ENCODE results near the gene PDZD7.

Gene PDZD7

DNA sequence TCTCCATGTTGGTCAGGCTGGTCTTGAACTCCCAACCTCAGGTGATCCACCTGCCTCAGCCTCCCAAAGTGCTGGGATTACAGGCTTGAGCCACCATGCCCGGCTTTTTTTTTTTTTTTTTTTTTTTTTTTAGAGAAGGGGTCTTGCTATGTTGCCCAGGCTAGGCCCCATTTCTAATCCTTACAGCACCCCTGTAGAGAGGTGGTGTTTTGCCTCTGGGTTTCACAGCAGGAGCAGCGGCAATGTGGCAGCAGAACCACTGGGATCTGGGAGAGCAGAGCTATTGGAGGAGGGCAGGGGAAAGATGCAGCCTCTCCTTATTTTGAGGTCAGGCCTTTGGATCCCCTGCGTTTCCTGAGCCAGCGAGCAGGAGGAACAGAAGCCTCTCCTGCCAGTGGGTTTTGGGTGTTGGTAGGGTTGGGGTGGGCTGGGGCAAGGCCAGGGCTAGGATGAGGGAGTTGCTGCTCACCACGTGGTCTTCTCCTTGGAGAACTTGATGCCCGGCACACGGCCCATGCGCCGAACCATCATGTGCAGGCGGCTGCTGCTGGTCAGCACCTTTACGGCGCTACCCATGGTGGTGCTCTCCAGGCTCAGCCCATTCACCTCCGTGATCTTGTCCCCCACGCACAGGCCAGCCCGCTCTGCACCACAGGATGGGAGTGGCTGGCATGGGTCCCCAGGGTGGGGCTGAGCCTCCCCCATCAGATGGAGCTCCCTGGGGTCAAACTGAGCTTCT, 7.8 kb downstream of the PDZD7 start:
- no peak overlapping the region for H3K27ac ChIP-seq
- DNase-seq (ENCODE audit: low read depth, low spot score) = no peak

DNA sequence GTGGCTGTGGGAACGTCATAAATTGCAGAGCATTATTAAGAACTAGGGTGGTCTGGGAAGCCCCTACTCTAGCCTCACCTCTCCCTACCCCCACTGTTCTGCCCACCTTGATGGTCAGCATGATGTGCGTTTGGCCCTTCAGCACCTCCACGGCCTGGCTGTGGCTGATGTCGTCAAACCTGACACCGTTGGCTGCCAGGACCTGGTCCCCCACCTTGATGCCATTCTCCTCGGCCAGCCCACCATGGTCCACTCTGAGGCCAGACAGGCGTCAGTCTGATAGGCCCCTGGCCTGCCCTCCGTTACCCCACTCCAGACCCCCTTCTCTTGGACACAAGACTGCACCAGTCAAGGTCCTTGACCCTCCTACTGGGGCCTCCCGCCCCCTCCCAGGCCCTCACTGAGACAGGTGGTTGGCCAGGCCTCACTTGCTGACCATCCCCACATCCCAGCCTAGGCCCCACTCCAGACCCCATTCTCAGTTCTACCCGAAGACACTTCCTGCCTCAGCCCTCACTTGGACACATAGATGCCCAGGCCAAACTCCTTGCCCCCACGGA, 9.2 kb downstream of the PDZD7 start:
- no peak overlapping the region for H3K27ac ChIP-seq
- DNase-seq (ENCODE audit: low read depth, low spot score) = no peak

GRCh38 chr10:101021239-101021638, 9.7 kb downstream of the PDZD7 start:
- no peak overlapping the region for H3K27ac ChIP-seq
- no peak for DNase-seq (ENCODE audit: low read depth, low spot score)

DNA sequence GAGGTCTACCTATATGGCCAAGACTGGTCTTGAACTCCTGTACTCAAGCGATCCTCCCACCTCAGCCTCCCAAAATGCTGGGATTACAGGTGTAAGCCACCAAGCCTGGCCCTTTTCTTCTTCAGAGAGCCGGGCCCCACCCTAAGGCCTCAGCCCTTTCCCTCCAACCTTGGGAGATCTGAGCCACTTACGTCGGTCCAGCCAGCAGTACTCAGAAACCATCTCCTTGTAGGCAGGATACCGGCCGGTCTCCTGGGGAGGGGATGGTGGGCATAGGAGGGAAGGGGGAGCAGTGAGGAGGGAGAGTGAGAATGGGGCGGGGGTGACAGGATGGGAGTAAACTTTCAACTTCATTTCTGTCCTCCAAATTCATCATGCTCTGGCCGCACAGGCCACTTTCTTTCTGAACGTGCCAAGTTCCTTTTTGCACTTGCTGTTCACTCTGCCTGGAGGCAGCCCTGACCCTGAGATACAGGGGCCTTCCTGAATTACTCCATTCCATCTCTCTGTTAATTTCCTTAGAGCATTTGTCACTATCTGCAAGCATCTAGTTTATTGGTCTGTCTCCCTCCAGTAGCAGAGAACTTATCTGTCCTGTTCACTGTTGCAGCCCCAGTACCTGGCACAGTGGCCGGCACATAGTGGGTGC, 10.4 kb downstream of the PDZD7 start:
- no peak for DNase-seq (ENCODE audit: low read depth, low spot score)
- no peak overlapping the region for H3K27ac ChIP-seq

GRCh38 chr10:101019440-101019703, 11.6 kb downstream of the PDZD7 start:
- DNase-seq (ENCODE audit: low read depth, low spot score) = no peak
- no peak overlapping the region for H3K27ac ChIP-seq

- H3K27ac ChIP-seq = no peak overlapping the region
- DNase-seq (ENCODE audit: low read depth, low spot score) = no peak
Observed at GRCh38 chr10:101018600-101019439, 12.1 kb downstream of the PDZD7 start.

DNA sequence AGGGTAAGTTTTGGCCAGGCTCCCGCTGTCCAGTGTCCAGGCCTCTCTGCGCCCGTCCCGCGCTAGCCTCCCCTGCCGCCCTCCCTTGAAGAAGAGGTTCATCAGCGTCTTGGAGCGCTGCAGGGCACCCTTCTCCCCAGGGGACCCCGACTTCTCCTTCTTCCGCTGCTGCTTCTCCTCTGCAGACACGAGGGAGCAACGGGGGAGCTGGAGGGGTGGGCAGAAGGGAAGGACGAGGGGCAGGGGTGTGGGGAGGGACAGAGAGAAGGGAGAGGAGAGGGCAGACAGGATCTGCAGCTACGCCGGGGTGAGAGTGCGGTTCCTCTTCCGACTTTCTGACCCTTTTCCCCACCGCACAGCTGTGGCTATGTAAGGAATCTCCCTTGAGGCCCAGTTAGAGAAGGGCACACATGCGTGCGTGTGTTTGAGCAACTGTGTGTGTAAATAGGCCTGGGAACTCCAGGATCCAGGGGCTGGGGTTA, 12.8 kb downstream of the PDZD7 start:
- H3K27ac ChIP-seq = no peak overlapping the region
- DNase-seq (ENCODE audit: low read depth, low spot score) = no peak

DNA sequence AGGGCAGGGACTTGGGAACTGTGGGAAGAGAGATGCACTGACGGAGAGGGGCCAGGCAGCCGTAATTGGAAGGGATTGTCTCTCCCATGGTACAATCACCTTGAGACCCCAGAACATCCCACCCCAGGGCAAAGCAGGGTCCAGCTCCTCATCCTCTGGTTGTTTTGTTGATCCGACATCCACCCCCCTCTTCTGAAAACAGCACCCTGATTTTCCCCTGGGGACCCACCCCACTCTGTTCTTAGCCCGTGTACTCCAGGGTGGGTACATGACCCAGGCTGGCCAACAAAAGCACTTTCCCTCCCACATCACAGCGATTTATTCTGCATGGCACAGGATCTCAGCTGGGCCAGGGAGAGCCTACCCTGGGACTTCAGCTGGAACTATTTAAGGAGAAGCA, 14.1 kb downstream of the PDZD7 start:
- DNase-seq (ENCODE audit: low read depth, low spot score) = no peak
- H3K27ac ChIP-seq = no peak overlapping the region

DNA sequence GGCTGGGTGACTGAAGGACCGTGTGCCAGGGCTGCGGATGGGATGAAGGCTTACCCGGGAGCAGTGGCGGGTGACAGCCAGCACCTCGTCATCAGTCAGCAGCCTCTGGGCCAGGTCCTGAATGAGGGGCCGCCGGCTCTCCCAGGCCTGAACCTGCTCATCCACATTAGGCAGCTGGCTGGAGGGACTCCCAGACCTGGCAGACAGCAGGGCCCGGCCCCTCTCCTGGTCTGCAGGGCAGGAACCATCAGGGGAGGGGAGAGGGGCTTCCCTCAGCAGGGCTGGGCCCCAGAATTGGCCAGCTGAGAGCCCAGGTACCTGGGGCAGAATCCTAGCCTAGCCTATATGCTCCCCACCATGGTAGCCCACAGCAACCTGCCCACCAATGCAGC, 15.4 kb downstream of the PDZD7 start:
- no peak for DNase-seq (ENCODE audit: low read depth, low spot score)
- no peak overlapping the region for H3K27ac ChIP-seq

- H3K27ac ChIP-seq = no peak overlapping the region
- peak; percentile 69 for DNase-seq (ENCODE audit: low read depth, low spot score)
Observed at GRCh38 chr10:101014966-101015581, 15.9 kb downstream of the PDZD7 start.

DNA sequence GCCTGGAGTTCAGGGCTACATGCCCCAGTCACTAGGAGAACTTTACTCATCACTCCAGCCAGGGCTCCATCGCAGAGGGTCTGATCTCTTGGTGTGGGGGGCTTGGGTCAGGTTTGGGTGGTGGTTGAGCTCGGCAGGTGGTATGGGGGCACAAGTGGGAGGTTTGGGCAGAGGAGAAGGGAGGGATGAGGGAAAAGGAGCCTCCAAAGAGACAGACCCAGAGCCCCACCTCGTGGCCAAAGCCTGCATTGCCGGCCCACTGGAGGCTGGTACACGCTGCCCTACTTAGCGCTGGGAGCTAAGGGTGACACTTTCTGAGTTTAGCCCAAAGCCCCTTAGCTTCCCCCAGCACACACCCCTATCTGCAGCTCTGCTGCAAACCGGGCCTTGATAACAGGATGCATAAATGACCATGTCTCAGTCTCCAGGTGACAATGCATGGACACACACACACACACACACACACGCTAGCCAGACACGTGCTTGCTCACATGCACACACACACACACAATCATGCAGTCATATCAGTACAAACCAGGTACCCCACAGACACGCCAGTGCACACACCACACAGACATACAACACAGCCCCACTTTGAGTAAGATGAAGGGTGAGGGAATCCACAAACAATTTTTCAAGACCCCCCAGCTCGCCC, 16.6 kb downstream of the PDZD7 start:
- no peak for DNase-seq (ENCODE audit: low read depth, low spot score)
- H3K27ac ChIP-seq = no peak overlapping the region

GRCh38 chr10:101013365-101013825, 17.5 kb downstream of the PDZD7 start:
- H3K27ac ChIP-seq = peak overlapping the region; percentile 35
- no peak for DNase-seq (ENCODE audit: low read depth, low spot score)

DNA sequence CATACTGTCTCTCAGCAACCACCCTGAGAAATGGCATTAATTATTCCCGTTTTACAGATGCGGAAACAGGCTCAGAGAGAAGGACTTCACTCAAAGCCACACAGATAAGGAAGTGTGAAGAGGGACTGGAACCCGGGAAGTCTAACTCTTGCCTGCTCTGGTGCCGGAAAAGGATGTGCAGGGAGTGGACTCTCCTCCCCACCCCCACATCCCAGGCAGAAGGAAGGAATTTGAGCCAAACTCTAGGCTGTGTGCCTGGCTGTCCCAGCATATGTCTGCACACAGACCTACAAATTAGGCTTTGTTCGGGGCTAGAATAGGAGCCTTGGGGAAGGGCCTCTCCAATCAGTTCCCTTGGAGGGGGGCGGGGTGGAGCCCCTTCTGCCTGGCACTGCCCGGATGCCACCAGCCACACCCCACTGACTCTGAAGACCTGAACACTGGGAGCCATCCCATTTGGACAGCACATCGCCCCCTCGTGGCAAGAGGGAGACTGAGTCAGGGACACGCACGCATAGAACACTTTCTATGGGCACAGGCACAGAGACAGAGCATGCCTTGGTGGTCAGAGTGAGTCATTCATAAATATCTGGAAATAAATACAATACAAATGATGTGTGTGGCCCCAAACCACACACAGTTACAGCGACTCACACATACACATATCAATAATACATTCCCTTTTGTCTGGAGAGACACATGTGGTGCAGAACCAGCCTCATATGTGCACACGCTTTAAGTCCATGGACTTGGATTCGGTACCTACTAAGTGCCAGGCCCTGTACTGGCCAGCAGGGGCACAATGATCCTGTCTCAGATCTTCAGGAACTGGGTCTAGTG, 18.2 kb downstream of the PDZD7 start:
- peak; percentile 64 for DNase-seq (ENCODE audit: low read depth, low spot score)
- H3K27ac ChIP-seq = peak overlapping the region; percentile 35

GRCh38 chr10:101011517-101012423, 19.2 kb downstream of the PDZD7 start:
- no peak overlapping the region for H3K27ac ChIP-seq
- no peak for DNase-seq (ENCODE audit: low read depth, low spot score)

- no peak for DNase-seq (ENCODE audit: low read depth, low spot score)
- no peak overlapping the region for H3K27ac ChIP-seq
Observed at GRCh38 chr10:101010329-101010728, 20.6 kb downstream of the PDZD7 start.

DNA sequence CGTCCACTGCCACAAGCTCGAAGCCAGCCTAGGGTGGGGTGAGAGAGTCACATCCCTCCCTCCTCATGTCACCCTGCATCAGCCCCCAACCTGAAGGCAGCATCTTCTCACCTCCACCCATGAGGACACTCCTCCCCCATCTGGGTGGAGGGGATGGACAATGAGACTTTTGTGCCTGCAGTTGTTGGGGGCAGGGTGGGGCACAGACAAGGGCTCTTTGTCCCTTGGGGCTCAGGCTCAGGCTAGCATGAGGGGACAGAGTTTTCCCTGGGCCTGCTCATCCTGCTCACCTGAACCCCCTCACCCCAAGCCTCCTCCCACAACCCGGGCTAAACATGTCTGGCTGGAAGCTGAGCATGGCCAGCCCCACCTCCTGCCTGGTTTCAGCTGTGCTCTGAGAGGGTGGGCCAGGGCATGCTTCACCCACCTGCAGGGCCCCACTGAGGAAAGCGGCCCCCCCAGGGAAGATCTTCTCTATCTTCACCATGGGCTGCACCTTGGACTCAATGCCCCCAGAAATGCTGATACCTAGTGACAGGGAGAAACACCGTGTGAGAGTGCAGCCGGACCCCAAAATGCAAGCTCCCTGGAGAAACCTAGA, 22.0 kb downstream of the PDZD7 start:
- DNase-seq (ENCODE audit: low read depth, low spot score) = no peak
- no peak overlapping the region for H3K27ac ChIP-seq

GRCh38 chr10:101007915-101008822, 22.8 kb downstream of the PDZD7 start:
- DNase-seq (ENCODE audit: low read depth, low spot score) = no peak
- H3K27ac ChIP-seq = no peak overlapping the region
